ENCODE measurements around the gene NR2F6.

NR2F6 gene

GRCh38 chr19:17197666-17198065 is 48.1 kb downstream of the NR2F6 start (continued):
- TF ChIP-seq POU6F1 (CRISPR knock-in tag; IDR thresholded peaks at IDR 0.05; ENCODE audit: borderline replicate concordance, low read depth), result no peak
- TF ChIP-seq ISL1 (CRISPR knock-in tag; IDR thresholded peaks at IDR 0.05), result no peak

GRCh38 chr19:17196610-17197009 is 49.1 kb downstream of the NR2F6 start:
- no peak for ATAC-seq
- TF ChIP-seq RARB (CRISPR knock-in tag; IDR thresholded peaks at IDR 0.05) (no peak), CREB5 (CRISPR knock-in tag; IDR thresholded peaks at IDR 0.05; ENCODE audit: low read depth) (no peak)

- no peak for ATAC-seq
- TF ChIP-seq ZFP3 (CRISPR knock-in tag; IDR thresholded peaks at IDR 0.05) (no peak), PATZ1 (CRISPR knock-in tag; IDR thresholded peaks at IDR 0.05; ENCODE audit: borderline replicate concordance) (no peak), CSDC2 (CRISPR knock-in tag; IDR thresholded peaks at IDR 0.05) (no peak), POU6F1 (CRISPR knock-in tag; IDR thresholded peaks at IDR 0.05; ENCODE audit: borderline replicate concordance, low read depth) (no peak), ZFP30 (CRISPR knock-in tag; IDR thresholded peaks at IDR 0.05) (no peak), SNAI2 (CRISPR knock-in tag; IDR thresholded peaks at IDR 0.05) (no peak), TCF4 (CRISPR knock-in tag; IDR thresholded peaks at IDR 0.05; ENCODE audit: borderline replicate concordance) (no peak), BACH2 (CRISPR knock-in tag; IDR thresholded peaks at IDR 0.05; ENCODE audit: borderline replicate concordance) (no peak), GLIS3 (CRISPR knock-in tag; IDR thresholded peaks at IDR 0.05) (no peak), RARB (CRISPR knock-in tag; IDR thresholded peaks at IDR 0.05) (no peak)
Observed at GRCh38 chr19:17195106-17195505, 50.6 kb downstream of the NR2F6 start.

- no peak for ATAC-seq
- TF ChIP-seq OSR1 (CRISPR knock-in tag; IDR thresholded peaks at IDR 0.05) (no peak), ZFP3 (CRISPR knock-in tag; IDR thresholded peaks at IDR 0.05) (no peak), ARNTL (CRISPR knock-in tag; IDR thresholded peaks at IDR 0.05; ENCODE audit: borderline replicate concordance, low read depth) (no peak), GLIS3 (CRISPR knock-in tag; IDR thresholded peaks at IDR 0.05) (no peak), ZNF8 (CRISPR knock-in tag; IDR thresholded peaks at IDR 0.05) (no peak), TOX (CRISPR knock-in tag; IDR thresholded peaks at IDR 0.05; ENCODE audit: borderline replicate concordance) (no peak), TCF4 (CRISPR knock-in tag; IDR thresholded peaks at IDR 0.05; ENCODE audit: borderline replicate concordance) (no peak), CREB5 (CRISPR knock-in tag; IDR thresholded peaks at IDR 0.05; ENCODE audit: low read depth) (no peak), POU6F1 (CRISPR knock-in tag; IDR thresholded peaks at IDR 0.05; ENCODE audit: borderline replicate concordance, low read depth) (no peak), CSRNP3 (CRISPR knock-in tag; IDR thresholded peaks at IDR 0.05) (no peak), ESRRG (CRISPR knock-in tag; IDR thresholded peaks at IDR 0.05) (no peak), ZC3H10 (CRISPR knock-in tag; IDR thresholded peaks at IDR 0.05) (no peak), CSDC2 (CRISPR knock-in tag; IDR thresholded peaks at IDR 0.05) (no peak), ZNF565 (CRISPR knock-in tag; conservative IDR thresholded peaks at IDR 0.05; ENCODE audit: low read depth) (no peak), ZNF70 (CRISPR knock-in tag; IDR thresholded peaks at IDR 0.05) (no peak), ZFP30 (CRISPR knock-in tag; IDR thresholded peaks at IDR 0.05) (no peak), ISL1 (CRISPR knock-in tag; IDR thresholded peaks at IDR 0.05) (no peak)
Observed at GRCh38 chr19:17194608-17195007, 51.1 kb downstream of the NR2F6 start.
